ENCODE data around the gene NLRP13.
"Not testable (repeated sequence)": the region's sequence is repeated elsewhere in the genome, so short reads cannot be mapped to it uniquely, and the experiment has no call there.

GRCh38 chr19:55929258-55929657 lies 2.9 kb downstream of the NLRP13 start:
- not testable (repeated sequence) for TF ChIP-seq HOXB5 (CRISPR knock-in tag; IDR thresholded peaks at IDR 0.05); KDM1A (IDR thresholded peaks at IDR 0.05; ENCODE audit: low read depth); HEYL (CRISPR knock-in tag; IDR thresholded peaks at IDR 0.05)
